Measurements from ENCODE around the gene LAMTOR2. TPM values are rescaled to one million over a fixed set of nuclear protein-coding genes. Genes with fewer than 3 reads are reported as not detected.

Gene LAMTOR2
- total and polyA plus RNA-seq, 2 of the 4 experiments (the other 2 are of a cell fraction), result 50.0 to 89.0 TPM

DNA sequence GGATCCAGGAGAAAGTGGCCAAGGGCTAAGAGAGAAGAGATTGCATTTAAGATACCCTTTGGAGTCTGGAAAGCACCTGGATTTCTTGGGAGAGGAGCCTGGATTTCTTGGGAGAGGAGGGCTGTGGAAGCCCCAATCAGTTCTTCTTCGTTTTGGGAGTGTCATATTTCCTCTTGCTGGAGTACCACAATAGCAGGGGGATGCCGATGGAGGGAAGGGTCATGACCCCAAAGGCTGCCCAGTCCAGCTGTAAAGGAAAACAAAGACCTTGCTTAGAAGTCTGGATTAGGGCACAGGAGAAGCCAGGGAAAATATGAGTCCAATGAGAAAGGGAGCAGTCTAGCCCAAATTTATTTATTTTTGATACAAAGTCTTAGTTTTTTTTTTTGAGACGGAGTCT, 45.2 kb upstream of the LAMTOR2 start:
- Histone ChIP-seq H3K4me1 (ENCODE audit: control insufficient read depth, insufficient read depth, low read length) (peaks cover 5% of the 10 kb centered on the region; the same call in 1 of the 2 replicates), H2BK20ac (ENCODE audit: low read depth, low read length) (no peak overlapping the region), H4K5ac (ENCODE audit: low read depth, low read length) (no peak overlapping the region), H2AK9ac (replicated peaks; ENCODE audit: low read depth, low read length, poor library complexity) (no peak overlapping the region), H3K9me1 (ENCODE audit: insufficient read depth, low read length) (no peaks in the 10 kb centered on the region), H3K14ac (replicated peaks; ENCODE audit: low read depth, low read length) (no peak overlapping the region), H3K4me2 (ENCODE audit: low read depth, low read length) (no peak overlapping the region), H2AK5ac (ENCODE audit: low read depth, low read length) (no peak overlapping the region), H3K18ac (ENCODE audit: low read depth, low read length) (no peak overlapping the region), H4K91ac (ENCODE audit: insufficient read depth, low read depth, low read length) (no peak overlapping the region), H3K56ac (ENCODE audit: extremely low read depth, insufficient read depth, low read length) (no peak overlapping the region), H2AFZ (replicated peaks; ENCODE audit: low read length, poor library complexity) (no peak overlapping the region), H2BK15ac (ENCODE audit: low read depth, low read length) (no peak overlapping the region), H2BK120ac (ENCODE audit: low read depth, low read length) (no peak overlapping the region), H3K9ac (ENCODE audit: low read depth, low read length) (no peak overlapping the region), H3K27ac (ENCODE audit: insufficient read depth, low read length) (no peak overlapping the region), H3K36me3 (ENCODE audit: control insufficient read depth, insufficient read depth, low read length) (peaks cover 46% of the 10 kb centered on the region), H3K27me3 (ENCODE audit: control insufficient read depth, insufficient read depth, low read length) (no peaks in the 10 kb centered on the region), H4K20me1 (ENCODE audit: insufficient read depth, low read length) (peaks cover 8% of the 10 kb centered on the region), H3K23ac (ENCODE audit: low read depth, low read length) (no peak overlapping the region), H3K4ac (ENCODE audit: low read depth, low read length) (no peak overlapping the region), H3K9me3 (ENCODE audit: control insufficient read depth, insufficient read depth, low read length) (no peaks in the 10 kb centered on the region), H3K4me3 (ENCODE audit: insufficient read depth, low read depth, low read length) (no peak overlapping the region), H4K8ac (ENCODE audit: low read depth in 2 of 2, low read length in 2 of 2) (no peak overlapping the region), H2BK5ac (ENCODE audit: low read depth, low read length, poor library complexity, severe bottlenecking) (no peak overlapping the region), H3K79me1 (ENCODE audit: low read depth in 1 of 2, low read length in 2 of 2) (peaks cover 14 to 31% of the 10 kb centered on the region in 2 experiments)
- in situ Hi-C loops (cut with MboI; ENCODE audit: low sequenced_read_pairs) (no loop called here), dilution Hi-C loops (cut with HindIII; ENCODE audit: low sequenced_read_pairs, unreplicated experiment) (no loop called here), intact Hi-C loops (cut with micrococcal nuclease) (no loop called here)
- ChIA-PET CTCF (interaction anchor here (1.5 kb wide), 1 partner anchor 17 kb away, joined by 4 read pairs; no protein-coding TSS in a partner anchor), POLR2A (ENCODE audit: unreplicated experiment) (interaction anchor here (0.6 kb wide), 1 partner anchor 224 kb away, joined by 5 read pairs; no protein-coding TSS in a partner anchor)
- 20% methylated on average over 1 of the region's 3 CpGs; no CpG with 5 or more reads in 1 of the 2 experiments for WGBS, 2 experiments (ENCODE audit: extremely low coverage in 2 of 2, insufficient read length in 1 of 2)
- no peak for TF ChIP-seq POLR2A (IDR thresholded peaks at IDR 0.05; ENCODE audit: low read depth, low read length)
- no peak for TF ChIP-seq MAFK (IDR thresholded peaks at IDR 0.05; ENCODE audit: low read depth, low read length)
- no peak for TF ChIP-seq CEBPB (IDR thresholded peaks at IDR 0.05; ENCODE audit: low read depth, low read length)
- no peak for TF ChIP-seq USF2 (IDR thresholded peaks at IDR 0.05; ENCODE audit: low read depth, low read length)
- TF ChIP-seq NFE2L2 (IDR thresholded peaks at IDR 0.05; ENCODE audit: low read depth, low read length), result no peak
- no peak for TF ChIP-seq FOS (IDR thresholded peaks at IDR 0.05; ENCODE audit: low read depth, low read length)
- no peak for TF ChIP-seq MAZ (IDR thresholded peaks at IDR 0.05; ENCODE audit: borderline replicate concordance, low read depth, low read length)
- TF ChIP-seq, protein P1, sequence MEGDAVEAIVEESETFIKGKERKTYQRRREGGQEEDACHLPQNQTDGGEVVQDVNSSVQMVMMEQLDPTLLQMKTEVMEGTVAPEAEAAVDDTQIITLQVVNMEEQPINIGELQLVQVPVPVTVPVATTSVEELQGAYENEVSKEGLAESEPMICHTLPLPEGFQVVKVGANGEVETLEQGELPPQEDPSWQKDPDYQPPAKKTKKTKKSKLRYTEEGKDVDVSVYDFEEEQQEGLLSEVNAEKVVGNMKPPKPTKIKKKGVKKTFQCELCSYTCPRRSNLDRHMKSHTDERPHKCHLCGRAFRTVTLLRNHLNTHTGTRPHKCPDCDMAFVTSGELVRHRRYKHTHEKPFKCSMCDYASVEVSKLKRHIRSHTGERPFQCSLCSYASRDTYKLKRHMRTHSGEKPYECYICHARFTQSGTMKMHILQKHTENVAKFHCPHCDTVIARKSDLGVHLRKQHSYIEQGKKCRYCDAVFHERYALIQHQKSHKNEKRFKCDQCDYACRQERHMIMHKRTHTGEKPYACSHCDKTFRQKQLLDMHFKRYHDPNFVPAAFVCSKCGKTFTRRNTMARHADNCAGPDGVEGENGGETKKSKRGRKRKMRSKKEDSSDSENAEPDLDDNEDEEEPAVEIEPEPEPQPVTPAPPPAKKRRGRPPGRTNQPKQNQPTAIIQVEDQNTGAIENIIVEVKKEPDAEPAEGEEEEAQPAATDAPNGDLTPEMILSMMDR (conservative IDR thresholded peaks at IDR 0.05; ENCODE audit: low read depth, low read length), result no peak
- TF ChIP-seq, protein P2, sequence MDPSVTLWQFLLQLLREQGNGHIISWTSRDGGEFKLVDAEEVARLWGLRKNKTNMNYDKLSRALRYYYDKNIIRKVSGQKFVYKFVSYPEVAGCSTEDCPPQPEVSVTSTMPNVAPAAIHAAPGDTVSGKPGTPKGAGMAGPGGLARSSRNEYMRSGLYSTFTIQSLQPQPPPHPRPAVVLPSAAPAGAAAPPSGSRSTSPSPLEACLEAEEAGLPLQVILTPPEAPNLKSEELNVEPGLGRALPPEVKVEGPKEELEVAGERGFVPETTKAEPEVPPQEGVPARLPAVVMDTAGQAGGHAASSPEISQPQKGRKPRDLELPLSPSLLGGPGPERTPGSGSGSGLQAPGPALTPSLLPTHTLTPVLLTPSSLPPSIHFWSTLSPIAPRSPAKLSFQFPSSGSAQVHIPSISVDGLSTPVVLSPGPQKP (IDR thresholded peaks at IDR 0.05; ENCODE audit: borderline replicate concordance, low read depth, low read length), result no peak
- no peak for TF ChIP-seq RAD21 (IDR thresholded peaks at IDR 0.05; ENCODE audit: low read length)
- no peak for TF ChIP-seq RFX5 (IDR thresholded peaks at IDR 0.05; ENCODE audit: low read depth, low read length)
- no peak for TF ChIP-seq MXI1 (IDR thresholded peaks at IDR 0.05; ENCODE audit: borderline replicate concordance, low read depth, low read length)
- no peak for TF ChIP-seq SMC3 (IDR thresholded peaks at IDR 0.05; ENCODE audit: low read depth, low read length)
- TF ChIP-seq CHD1 (IDR thresholded peaks at IDR 0.05; ENCODE audit: low read depth, low read length), result no peak
- no peak for TF ChIP-seq BHLHE40 (IDR thresholded peaks at IDR 0.05; ENCODE audit: low read depth, low read length)
- TF ChIP-seq RCOR1 (IDR thresholded peaks at IDR 0.05; ENCODE audit: insufficient replicate concordance, low read length), result no peak
- no peak for DNase-seq
- no TSS peak for BruUV-seq (replicated peaks)
- no peak for ATAC-seq (ENCODE audit: low read depth)
